ENCODE measurements around the gene SLC6A19. TPM values are rescaled to one million over a fixed set of nuclear protein-coding genes. Genes with fewer than 3 reads are reported as not detected.

SLC6A19 gene
- total and polyA plus RNA-seq, 2 of the 13 experiments (the other 11 are each of a cell fraction or from before 2014, with no cell fraction given), result 0.02 TPM; not detected in 1

GRCh38 chr5:1167728-1168709, 33.4 kb upstream of the SLC6A19 start (continued):
- TF ChIP-seq ZNF276 (CRISPR knock-in tag; IDR thresholded peaks at IDR 0.05; ENCODE audit: low read depth) (no peak), ZBTB2 (CRISPR knock-in tag; IDR thresholded peaks at IDR 0.05; ENCODE audit: low read depth) (no peak), ZSCAN21 (CRISPR knock-in tag; IDR thresholded peaks at IDR 0.05; ENCODE audit: borderline replicate concordance) (no peak), AKAP8 (CRISPR knock-in tag; IDR thresholded peaks at IDR 0.05) (no peak), RAD21 (CRISPR knock-in tag; IDR thresholded peaks at IDR 0.05) (peak; percentile 92), ATF7 (IDR thresholded peaks at IDR 0.05) (no peak), ATF7 (CRISPR knock-in tag; IDR thresholded peaks at IDR 0.05) (no peak), ZNF713 (CRISPR knock-in tag; IDR thresholded peaks at IDR 0.05) (no peak), CBX5 (CRISPR knock-in tag; IDR thresholded peaks at IDR 0.05; ENCODE audit: borderline replicate concordance) (no peak), ZNF780A (CRISPR knock-in tag; IDR thresholded peaks at IDR 0.05) (no peak), NR2F2 (IDR thresholded peaks at IDR 0.05; ENCODE audit: borderline replicate concordance, low read depth) (no peak), FOXK1 (CRISPR knock-in tag; IDR thresholded peaks at IDR 0.05; ENCODE audit: borderline replicate concordance, low read depth) (no peak), MAFG (CRISPR knock-in tag; IDR thresholded peaks at IDR 0.05) (no peak), GABPB1 (CRISPR knock-in tag; IDR thresholded peaks at IDR 0.05) (peak; percentile 42; the same call in 1 of the 2 replicates), NFE2L1 (CRISPR knock-in tag; IDR thresholded peaks at IDR 0.05; ENCODE audit: borderline replicate concordance) (0 out of 2 replicates have a peak, but pooled peaks have one; percentile 76), PITX1 (CRISPR knock-in tag; IDR thresholded peaks at IDR 0.05) (peak; percentile 36; the same call in 1 of the 2 replicates), HIC2 (CRISPR knock-in tag; IDR thresholded peaks at IDR 0.05; ENCODE audit: low read depth) (no peak)
- TF ChIP-seq, protein P1, sequence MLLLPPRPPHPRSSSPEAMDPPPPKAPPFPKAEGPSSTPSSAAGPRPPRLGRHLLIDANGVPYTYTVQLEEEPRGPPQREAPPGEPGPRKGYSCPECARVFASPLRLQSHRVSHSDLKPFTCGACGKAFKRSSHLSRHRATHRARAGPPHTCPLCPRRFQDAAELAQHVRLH (CRISPR knock-in tag; IDR thresholded peaks at IDR 0.05; ENCODE audit: borderline replicate concordance, low read depth), result no peak
- TF ChIP-seq, protein P2, sequence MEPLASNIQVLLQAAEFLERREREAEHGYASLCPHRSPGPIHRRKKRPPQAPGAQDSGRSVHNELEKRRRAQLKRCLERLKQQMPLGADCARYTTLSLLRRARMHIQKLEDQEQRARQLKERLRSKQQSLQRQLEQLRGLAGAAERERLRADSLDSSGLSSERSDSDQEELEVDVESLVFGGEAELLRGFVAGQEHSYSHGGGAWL (CRISPR knock-in tag; IDR thresholded peaks at IDR 0.05), result 0 out of 2 replicates have a peak, but pooled peaks have one; percentile 47
- TF ChIP-seq, protein P3, sequence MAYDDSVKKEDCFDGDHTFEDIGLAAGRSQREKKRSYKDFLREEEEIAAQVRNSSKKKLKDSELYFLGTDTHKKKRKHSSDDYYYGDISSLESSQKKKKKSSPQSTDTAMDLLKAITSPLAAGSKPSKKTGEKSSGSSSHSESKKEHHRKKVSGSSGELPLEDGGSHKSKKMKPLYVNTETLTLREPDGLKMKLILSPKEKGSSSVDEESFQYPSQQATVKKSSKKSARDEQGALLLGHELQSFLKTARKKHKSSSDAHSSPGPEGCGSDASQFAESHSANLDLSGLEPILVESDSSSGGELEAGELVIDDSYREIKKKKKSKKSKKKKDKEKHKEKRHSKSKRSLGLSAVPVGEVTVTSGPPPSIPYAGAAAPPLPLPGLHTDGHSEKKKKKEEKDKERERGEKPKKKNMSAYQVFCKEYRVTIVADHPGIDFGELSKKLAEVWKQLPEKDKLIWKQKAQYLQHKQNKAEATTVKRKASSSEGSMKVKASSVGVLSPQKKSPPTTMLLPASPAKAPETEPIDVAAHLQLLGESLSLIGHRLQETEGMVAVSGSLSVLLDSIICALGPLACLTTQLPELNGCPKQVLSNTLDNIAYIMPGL (CRISPR knock-in tag; IDR thresholded peaks at IDR 0.05; ENCODE audit: borderline replicate concordance in 1 of 2, low read depth in 1 of 2), result peak in 1 of 2 experiments; percentile 22; a peak in 1 of 4 replicates

Measured in HepG2 (cell line).